HL-60/S4 treated with retinoic acid at 250 ng/mL for 4 days and 3 days (cell line): ENCODE results near the gene USP47.

ENCODE experiments used
- in situ Hi-C: fragments of 300-500 bp; cut with MboI; formaldehyde crosslinking; loops from 2 replicates; pipeline ENCODE4 v1.7.0; 2022; ENCODE audit warnings: low sequenced_read_pairs

The USP47 gene

DNA sequence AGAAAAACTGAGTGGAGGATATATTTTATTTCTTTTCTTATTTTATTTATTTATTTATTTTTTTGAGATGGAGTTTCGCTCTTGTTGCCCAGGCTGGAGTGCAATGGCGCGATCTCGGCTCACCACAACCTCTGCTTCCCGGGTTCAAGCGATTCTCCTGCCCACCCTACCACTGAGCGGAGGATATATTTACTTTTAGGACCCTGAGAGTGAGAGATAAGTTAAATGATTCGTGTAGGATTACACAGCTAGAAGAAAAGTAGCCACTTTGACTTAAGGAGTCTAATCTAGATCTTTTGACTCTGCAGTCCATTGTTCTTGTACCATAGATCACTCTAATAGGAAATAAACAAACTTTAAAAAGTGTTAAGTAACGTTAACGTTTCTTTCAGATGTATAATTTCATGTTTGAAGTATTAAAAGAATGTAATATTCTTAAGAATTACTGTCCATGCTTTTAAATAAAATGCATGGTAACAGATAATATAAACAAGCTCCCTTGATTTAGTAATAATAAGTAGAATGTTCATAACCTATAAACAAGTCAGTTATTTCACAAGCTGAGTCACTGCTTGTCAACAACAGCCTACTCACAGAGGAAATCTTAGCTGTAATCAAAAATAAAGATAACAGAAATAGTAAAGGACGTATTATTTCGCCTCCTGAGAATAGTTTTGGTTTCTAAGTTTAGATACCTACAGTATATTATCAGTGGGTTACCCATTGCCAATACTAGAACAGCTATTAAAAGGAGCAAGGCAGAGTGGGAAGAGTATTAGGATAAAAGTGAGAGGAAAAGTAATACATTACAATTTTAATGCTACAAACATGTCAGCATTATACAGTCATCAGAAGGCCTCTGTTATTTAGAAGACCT, 18.6 kb downstream of the USP47 start:
- in situ Hi-C loops = no loop called here

DNA sequence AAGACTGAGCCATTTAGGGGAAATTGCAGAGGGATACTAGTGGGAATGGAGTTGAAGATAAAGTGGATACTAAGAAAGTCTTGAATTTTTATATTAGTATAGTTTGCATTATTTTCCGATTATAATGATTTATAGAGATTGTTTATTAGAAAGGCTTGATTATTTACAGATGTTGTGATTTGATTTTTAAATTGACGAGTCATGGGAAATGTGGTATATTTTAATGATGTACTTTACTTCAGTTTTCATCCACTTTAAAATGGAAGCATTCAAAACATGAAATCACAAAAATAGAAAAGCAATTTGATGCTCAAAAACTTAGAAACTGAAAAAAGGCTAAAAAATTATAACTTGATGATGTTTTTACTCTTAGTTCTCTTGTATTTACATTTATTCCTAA, 21.2 kb downstream of the USP47 start:
- in situ Hi-C loops = no loop called here

DNA sequence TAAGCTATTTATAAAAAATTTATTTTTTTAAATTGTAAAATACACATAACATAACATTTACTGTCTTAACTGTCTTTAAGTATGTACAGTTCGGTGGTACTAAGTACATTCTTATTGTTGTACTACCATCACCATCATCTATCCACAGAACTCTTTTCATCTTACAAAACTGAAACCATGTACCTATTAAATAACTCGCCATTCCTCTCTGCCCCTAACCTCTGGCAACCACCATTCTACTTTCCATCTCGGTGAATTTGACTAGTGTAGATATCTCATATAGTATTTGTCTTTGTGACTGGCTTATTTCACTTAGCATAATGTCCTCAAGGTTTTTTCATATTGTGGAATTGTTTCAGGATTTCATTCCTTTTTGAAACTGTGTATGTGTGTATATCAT, 22.6 kb downstream of the USP47 start:
- in situ Hi-C loops = no loop called here

- in situ Hi-C loops = no loop called here
Measured at GRCh38 chr11:11864803-11865202, 23.0 kb downstream of the USP47 start.

- in situ Hi-C loops = no loop called here
Measured at GRCh38 chr11:11865449-11865848, 23.7 kb downstream of the USP47 start.

- in situ Hi-C loops = no loop called here
Measured at GRCh38 chr11:11866203-11866602, 24.4 kb downstream of the USP47 start.

DNA sequence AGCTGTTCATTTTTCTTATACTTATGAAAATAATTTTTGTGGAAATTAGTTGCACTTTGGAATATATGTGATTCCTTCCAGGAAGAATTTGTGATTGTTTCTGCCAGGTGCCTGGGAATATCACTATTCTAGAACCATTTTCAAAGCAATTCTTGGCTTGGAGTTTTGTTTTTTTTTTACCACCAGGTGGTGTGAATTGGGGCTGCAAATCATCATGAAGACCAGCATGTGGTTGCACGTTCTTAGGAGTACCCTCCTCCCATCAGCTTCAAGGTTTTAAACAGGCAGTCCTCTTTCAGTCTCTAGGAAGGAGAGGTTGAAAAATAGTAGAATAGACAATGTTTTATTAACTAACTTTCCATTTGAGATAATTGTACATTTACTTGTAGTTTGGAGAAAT, 25.9 kb downstream of the USP47 start:
- in situ Hi-C loops = no loop called here

- in situ Hi-C loops = no loop called here
Measured at GRCh38 chr11:11871991-11872401, 30.2 kb downstream of the USP47 start.

- in situ Hi-C loops = no loop called here
Measured at GRCh38 chr11:11876458-11876857, 34.7 kb downstream of the USP47 start.

DNA sequence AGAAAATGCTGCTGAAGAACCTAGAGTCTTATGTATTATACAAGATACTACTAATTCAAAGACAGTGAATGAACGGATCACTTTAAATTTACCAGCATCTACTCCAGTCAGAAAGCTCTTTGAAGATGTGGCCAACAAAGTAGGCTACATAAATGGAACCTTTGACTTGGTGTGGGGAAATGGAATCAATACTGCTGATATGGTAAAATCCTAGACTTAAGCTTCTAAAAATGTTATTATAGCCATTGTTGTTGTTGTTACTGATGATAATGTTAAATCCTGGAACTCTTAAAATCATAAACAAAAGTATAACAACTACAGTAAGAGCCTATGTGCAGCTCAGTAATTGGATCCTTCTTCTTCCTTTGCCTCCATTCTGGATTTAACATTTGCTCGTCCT, 38.4 kb downstream of the USP47 start:
- in situ Hi-C loops = no loop called here

- in situ Hi-C loops = no loop called here
Measured at GRCh38 chr11:11882539-11882938, 40.8 kb downstream of the USP47 start.

DNA sequence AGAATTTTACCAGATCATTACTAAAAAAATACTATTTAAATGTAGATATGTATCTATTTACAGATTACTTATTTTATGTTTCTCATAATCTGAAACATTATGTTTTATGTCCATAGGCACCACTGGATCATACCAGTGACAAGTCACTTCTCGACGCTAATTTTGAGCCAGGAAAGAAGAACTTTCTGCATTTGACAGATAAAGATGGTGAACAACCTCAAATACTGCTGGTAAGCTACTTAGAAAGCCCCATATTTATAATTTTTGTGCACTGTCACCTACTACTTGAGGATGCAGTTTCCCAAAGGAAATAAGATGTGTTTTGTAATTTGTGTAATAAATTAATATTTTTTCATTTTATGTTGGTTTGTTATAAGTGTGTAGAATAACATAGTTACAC, 42.6 kb downstream of the USP47 start:
- in situ Hi-C loops = no loop called here

DNA sequence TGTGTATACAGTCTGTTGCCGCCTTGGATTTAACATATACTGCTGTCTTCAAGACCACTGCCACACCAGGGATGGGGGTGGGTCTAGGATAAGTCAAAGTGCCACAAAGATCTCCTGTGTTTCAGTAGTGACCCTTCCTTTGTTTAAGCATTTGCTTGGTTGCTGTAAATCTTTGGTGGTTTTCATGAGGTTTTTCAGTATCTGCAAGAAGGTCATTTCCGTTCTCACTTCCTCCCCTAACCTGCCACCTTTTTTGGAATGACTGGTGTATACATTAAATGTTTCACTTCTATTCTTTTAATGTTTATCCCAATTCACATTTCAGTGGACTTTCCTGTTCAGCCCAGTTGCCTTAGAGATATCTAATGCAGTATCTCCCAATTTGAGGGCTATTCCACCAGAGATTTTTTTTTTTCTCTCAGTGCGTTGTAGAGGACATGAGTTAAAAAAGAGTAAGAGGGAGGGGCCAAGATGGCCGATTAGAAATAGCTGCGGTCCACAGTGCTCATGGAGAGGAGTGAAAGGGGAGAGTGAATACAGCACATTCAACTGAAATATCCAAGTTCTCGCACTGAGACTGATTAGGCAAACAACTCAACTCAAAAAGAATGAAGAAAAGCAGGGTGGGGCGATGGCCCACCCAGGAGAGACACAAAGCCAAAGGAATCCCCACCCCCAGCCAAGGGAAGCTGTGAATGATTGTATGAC, 43.2 kb downstream of the USP47 start:
- in situ Hi-C loops = no loop called here

GRCh38 chr11:11894486-11894885, 52.7 kb downstream of the USP47 start:
- in situ Hi-C loops = no loop called here

GRCh38 chr11:11895672-11896071, 53.9 kb downstream of the USP47 start:
- in situ Hi-C loops = no loop called here

- in situ Hi-C loops = no loop called here
Measured at GRCh38 chr11:11898648-11899047, 56.9 kb downstream of the USP47 start.

- in situ Hi-C loops = no loop called here
Measured at GRCh38 chr11:11899401-11899800, 57.6 kb downstream of the USP47 start.

- in situ Hi-C loops = no loop called here
Measured at GRCh38 chr11:11901929-11902328, 60.2 kb downstream of the USP47 start.

DNA sequence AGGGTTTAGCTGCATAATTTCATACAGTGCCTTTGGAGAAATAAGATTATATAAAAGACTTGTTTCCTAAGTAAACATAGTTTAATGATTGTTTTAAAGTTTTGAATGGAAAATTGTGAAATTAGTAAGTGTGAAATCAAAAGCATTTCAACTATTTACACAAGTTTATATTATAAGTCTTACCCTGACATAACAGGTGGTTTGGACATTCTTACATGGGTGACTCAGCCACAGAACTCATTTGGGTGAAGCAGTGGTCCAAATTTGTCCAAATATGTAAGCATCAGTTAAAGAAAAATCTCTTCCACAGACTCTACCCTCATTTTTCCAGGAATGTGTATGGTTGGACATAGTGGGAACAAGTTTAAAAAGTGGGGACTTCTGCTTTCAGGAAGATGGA, 68.0 kb downstream of the USP47 start:
- in situ Hi-C loops = no loop called here

DNA sequence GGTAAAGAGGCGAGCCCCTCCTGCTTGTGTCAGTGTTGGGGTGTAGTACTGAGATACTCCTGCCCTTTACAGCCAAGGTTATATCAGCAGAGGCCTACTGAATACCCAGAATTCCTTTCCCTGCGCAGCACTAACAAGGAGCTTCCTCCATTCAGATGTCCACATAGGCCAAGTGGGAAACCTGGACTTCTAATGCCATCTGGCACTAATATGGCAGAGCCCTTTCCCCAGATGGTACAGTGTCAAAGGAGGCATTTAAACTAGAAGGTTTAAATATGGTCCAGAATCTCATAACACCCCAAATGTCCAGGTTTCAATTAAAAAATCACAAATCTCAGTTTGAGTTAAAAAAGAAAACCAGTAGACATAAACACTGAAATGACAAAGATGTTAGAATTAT, 68.8 kb downstream of the USP47 start:
- in situ Hi-C loops = no loop called here

DNA sequence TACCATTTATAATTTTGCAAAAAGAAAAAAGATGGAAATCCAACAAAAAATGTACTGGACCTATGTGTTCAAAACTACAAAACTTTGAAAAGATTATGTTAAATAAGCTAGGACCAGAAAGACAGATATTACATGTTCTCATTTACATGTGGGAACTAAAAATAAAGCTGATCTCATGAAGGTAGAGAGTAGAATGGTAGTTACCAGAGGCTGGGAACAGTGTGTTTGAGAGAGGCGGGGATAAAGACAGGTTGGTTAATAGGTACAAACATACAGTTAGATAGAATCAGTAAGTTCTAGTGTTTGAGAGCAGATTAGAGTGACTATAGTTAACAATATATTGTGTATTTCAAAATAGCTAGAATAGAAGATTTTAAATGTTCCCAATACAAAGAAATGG, 71.6 kb downstream of the USP47 start:
- in situ Hi-C loops = no loop called here

- in situ Hi-C loops = no loop called here
Measured at GRCh38 chr11:11915625-11916024, 73.9 kb downstream of the USP47 start.
